Right atrium auricular region (tissue), 2 donors: ENCODE measurements around the gene NECTIN4. TPM values are rescaled to one million over a fixed set of nuclear protein-coding genes. Genes with fewer than 3 reads are reported as not detected.

Experiments used
- DNase-seq: peaks from one replicate; pipeline ENCODE4 v3.0.0-alpha.2; 2019; ENCODE audit warnings: low spot score
- H3K27ac ChIP-seq, 2 donors: fragments of 200-600 bp; sonication (generic); 1 replicate in 1 of 2; 2 replicates in 1 of 2; pipeline ENCODE4 v1.5.1; 2016 to 2019
- H3K27me3 ChIP-seq, 2 donors: fragments of 200-600 bp; sonication (generic); one replicate each; pipeline versions ENCODE4 v1.5.1 to v1.6.0; 2017 to 2019
- H3K36me3 ChIP-seq: fragments of 200-600 bp; sonication (generic); one replicate; pipeline ENCODE4 v1.5.1; 2016
- H3K4me1 ChIP-seq, 2 donors: fragments of 200-600 bp; sonication (generic); one replicate each; pipeline versions ENCODE4 v1.5.1 to v1.6.0; 2017 to 2019
- H3K4me3 ChIP-seq, 2 donors: fragments of 200-600 bp; sonication (generic); 1 replicate in 1 of 2; 2 replicates in 1 of 2; pipeline ENCODE4 v1.5.1; 2017 to 2019; ENCODE audit warnings: mild to moderate bottlenecking in 1 of 2, moderate library complexity in 1 of 2
- H3K9me3 ChIP-seq, 2 donors: fragments of 200-600 bp; sonication (generic); one replicate each; pipeline ENCODE4 v1.5.1; 2019
- total RNA-seq, 2 donors: library from RNA; depleted of rRNA; stranded (reverse); fragments of >200 nt; gene quantifications; one replicate each; pipeline ENCODE4 v1.1.0, GENCODE V29; 2016
- TF ChIP-seq, protein P1 (sequence below), 2 donors: fragments of 200-600 bp; sonication (generic); IDR thresholded peaks; one replicate each; pipeline ENCODE4 v1.5.1; 2019; ENCODE audit warnings: antibody characterized with exemption in 2 of 2

Gene NECTIN4
- total RNA-seq, 2 donors from 2014 or later, result 0.75 TPM; not detected in 1

- Histone ChIP-seq H3K27ac (peak overlapping the region; percentile 91 to 93), H3K27me3 (no peaks in the 10 kb centered on the region), H3K36me3 (peaks cover 17% of the 10 kb centered on the region), H3K9me3 (no peaks in the 10 kb centered on the region), H3K4me3 (peak overlapping the region; percentile 63 to 82), H3K4me1 (peaks cover 0 to 16% of the 10 kb centered on the region in 2 donors)
- TF ChIP-seq, protein P1, sequence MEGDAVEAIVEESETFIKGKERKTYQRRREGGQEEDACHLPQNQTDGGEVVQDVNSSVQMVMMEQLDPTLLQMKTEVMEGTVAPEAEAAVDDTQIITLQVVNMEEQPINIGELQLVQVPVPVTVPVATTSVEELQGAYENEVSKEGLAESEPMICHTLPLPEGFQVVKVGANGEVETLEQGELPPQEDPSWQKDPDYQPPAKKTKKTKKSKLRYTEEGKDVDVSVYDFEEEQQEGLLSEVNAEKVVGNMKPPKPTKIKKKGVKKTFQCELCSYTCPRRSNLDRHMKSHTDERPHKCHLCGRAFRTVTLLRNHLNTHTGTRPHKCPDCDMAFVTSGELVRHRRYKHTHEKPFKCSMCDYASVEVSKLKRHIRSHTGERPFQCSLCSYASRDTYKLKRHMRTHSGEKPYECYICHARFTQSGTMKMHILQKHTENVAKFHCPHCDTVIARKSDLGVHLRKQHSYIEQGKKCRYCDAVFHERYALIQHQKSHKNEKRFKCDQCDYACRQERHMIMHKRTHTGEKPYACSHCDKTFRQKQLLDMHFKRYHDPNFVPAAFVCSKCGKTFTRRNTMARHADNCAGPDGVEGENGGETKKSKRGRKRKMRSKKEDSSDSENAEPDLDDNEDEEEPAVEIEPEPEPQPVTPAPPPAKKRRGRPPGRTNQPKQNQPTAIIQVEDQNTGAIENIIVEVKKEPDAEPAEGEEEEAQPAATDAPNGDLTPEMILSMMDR (IDR thresholded peaks at IDR 0.05), result no peak
- DNase-seq, result no peak
Observed at GRCh38 chr1:161046605-161047228, 42.6 kb downstream of the NECTIN4 start.

DNA sequence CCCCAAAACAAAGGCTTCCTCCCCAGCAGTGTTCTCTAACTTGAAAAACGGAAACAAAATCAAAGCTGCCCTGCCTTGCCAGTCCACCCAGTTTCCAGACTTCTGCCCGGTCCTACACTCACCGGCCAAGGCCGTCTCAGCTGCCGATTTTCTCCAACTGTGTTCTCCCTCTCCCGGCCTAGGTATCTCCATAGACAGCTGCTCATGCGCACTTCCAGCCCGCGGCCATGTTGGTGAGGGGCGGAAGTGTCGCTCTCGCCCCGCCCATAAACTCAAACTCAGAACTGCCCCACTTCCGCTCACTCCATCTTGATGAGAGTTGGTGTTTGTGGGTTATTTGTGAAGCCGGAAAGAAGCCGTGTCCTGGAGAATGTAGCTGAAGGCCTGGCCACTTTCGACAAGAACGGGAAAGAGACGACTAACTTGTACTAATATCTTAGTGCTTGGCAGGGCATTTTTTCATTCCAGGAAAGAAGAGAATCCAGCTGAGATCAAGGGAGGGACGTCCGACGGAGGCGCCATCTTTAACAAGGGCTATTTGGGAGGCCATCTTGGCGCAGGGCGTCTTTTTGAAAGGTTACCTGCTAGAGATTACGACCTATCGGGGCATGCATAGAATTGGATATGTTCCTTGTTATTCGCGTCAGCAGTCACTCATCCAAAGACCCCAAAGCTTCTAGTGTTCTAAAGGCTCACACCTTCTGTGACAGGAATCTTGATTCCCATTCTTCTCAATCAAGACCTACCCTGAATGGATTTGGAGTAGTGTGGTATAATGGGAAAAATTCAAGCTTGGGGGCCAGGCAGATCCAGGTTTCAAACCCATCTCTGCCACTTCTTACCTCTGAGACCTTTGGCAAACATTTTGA is 43.4 kb downstream of the NECTIN4 start, which contains the start of gene USF1:
USF1 (minus strand) TSS at position 242 of the 869 bp plus-strand sequence. CDS start 2,702 bp downstream, outside the sequence.
- H3K4me1 ChIP-seq, result peaks cover 0 to 16% of the 10 kb centered on the region in 2 donors

DNA sequence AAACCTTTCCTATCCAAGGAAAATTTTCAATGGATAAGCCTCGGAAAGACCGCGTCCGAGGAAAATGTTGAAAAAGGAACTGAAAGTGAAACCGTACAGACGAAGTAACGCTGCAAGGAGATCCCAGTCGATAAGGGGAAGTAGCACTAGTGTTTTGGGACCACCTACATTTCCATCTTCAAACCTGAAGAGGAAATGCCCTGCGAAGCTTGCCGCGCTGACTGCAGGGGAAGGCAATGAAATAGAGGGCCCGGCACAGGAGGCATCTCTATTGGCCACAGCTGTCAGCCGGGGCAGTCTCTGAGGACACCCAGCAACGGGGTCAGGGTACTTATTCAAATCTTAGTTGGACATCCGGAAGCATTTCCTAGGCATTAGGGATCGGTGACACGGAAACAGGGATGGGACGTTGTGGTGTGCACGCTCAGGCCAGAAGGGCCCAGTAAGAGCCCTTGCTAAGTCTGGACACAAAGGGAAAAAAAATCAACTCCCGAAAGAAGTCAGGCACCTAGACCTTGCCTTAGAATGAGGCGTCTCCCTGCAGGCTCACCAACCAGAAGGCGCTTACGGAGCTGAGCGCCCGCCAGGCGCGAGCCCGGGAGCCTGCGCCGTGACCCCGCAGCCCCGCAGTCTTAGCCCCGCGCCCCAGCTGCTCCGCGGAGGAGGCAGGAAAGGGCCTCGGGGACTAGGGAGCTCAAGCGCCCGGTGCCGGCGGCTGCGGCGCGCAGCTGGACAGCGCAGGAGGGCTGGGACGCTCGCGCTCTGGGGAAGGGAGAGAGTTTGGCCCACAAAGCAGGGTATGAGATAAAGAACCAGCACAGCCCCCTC is 44.2 kb downstream of the NECTIN4 start:
- peak overlapping the region; percentile 91 to 93 for H3K27ac ChIP-seq
- H3K9me3 ChIP-seq, result no peaks in the 10 kb centered on the region
- H3K4me1 ChIP-seq, result peaks cover 0 to 16% of the 10 kb centered on the region in 2 donors
- peak; percentile 84 for DNase-seq
- peak overlapping the region; percentile 63 to 82 for H3K4me3 ChIP-seq
- peaks cover 33% of the 10 kb centered on the region for H3K36me3 ChIP-seq
- H3K27me3 ChIP-seq, result no peaks in the 10 kb centered on the region
- TF ChIP-seq, protein P1 (IDR thresholded peaks at IDR 0.05), result no peak

More for the DNA sequence above, 43.4 kb downstream of the NECTIN4 start, which contains the start of gene USF1:
- Histone ChIP-seq H3K27me3 (no peaks in the 10 kb centered on the region), H3K9me3 (no peaks in the 10 kb centered on the region), H3K36me3 (peaks cover 24% of the 10 kb centered on the region), H3K4me3 (peak within 1 kb of the TSS; percentile 63 to 82), H3K27ac (peak within 1 kb of the TSS; percentile 91 to 93)
- TF ChIP-seq, protein P1 (IDR thresholded peaks at IDR 0.05), result no peak
- DNase-seq, result peak; percentile 96

DNA sequence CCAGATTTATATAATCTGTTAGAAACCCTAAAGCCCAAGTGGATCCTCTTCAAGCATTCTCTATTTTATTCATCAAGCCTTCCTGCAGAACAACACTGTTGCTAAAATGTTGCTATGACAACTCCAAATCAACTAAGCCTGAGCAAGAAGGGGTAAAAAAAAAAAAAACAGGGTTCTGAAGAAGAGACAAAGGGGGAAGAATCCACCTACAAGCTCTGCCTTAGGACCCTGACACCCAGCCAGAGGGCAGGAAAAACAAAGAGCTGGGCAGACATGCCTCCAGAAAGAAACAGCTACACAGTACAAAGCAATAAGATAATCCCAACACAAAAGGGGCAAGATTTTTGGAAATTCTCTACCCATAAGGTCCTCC is 44.8 kb downstream of the NECTIN4 start:
- DNase-seq, result no peak
- Histone ChIP-seq H3K9me3 (no peaks in the 10 kb centered on the region), H3K4me3 (peak overlapping the region; percentile 63 to 82), H3K4me1 (peaks cover 0 to 16% of the 10 kb centered on the region in 2 donors), H3K27ac (peak overlapping the region; percentile 91 to 93), H3K27me3 (no peaks in the 10 kb centered on the region), H3K36me3 (peaks cover 39% of the 10 kb centered on the region)
- TF ChIP-seq, protein P1 (IDR thresholded peaks at IDR 0.05), result no peak

DNA sequence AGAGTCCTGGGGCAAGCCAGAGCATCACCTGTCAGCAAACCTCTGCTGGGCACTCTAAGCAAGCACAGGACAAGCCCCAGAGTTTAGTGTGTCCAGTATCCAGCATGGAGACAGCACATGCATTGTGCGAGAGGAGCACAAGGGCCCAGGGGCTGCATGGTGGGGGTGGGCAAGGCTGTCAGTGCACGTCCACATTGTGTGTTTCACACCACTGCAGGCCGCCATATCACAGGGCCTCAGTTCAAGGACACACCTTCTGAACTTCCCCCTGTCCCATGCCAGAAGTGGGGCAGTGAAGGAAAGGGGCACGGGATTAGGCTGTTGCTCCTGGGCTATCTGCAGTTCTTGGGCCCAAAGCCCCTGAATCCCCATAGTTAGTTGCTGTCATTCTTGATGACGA is 49.8 kb downstream of the NECTIN4 start:
- TF ChIP-seq, protein P1 (IDR thresholded peaks at IDR 0.05), result no peak
- Histone ChIP-seq H3K27me3 (no peaks in the 10 kb centered on the region), H3K36me3 (peaks cover 41% of the 10 kb centered on the region), H3K27ac (no peak overlapping the region), H3K4me3 (no peak overlapping the region), H3K9me3 (no peaks in the 10 kb centered on the region), H3K4me1 (peaks cover 0 to 22% of the 10 kb centered on the region in 2 donors)
- DNase-seq, result no peak
